Lower leg skin (tissue), 4 donors: ENCODE measurements around the gene NAA10. TPM values are rescaled to one million over a fixed set of nuclear protein-coding genes. Genes with fewer than 3 reads are reported as not detected.

Experiments
- DNase-seq, 2 donors: peaks; one replicate each; pipeline ENCODE4 v3.0.0-alpha.2; 2019; ENCODE audit warnings: low spot score in 2 of 2
- H3K4me3 ChIP-seq: fragments of 200-600 bp; sonication (generic); 2 replicates; pipeline ENCODE4 v1.5.1; 2017; ENCODE audit warnings: mild to moderate bottlenecking, low read depth; ENCODE audit not compliant: poor library complexity, severe bottlenecking
- POLR2A ChIP-seq, 2 donors: fragments of 450-650 bp; IDR thresholded peaks; one replicate each; pipeline ENCODE4 v1.6.1; 2016 to 2017; ENCODE audit warnings: antibody characterized with exemption in 2 of 2, mild to moderate bottlenecking in 1 of 2, moderate library complexity in 1 of 2
- WGBS, 2 donors: methylation state at CpG; one replicate each; pipeline ENCODE4 v1.1.5; 2018; 5-methylcytosine and 5-hydroxymethylcytosine counted together
- intact Hi-C: fragments of 100-400 bp; cut with DNase I; formaldehyde crosslinking; loops from one replicate; pipeline ENCODE4 v1.15.0; 2023; ENCODE audit warnings: low total_unique reads
- total RNA-seq, 4 donors: library from RNA; depleted of rRNA; stranded (reverse); fragments of >200 nt; gene quantifications; one replicate each; pipeline ENCODE4 v1.1.0, GENCODE V29; 2016
- TF ChIP-seq, protein P1 (sequence below), 3 donors: fragments of 450-650 bp; IDR thresholded peaks; one replicate each; pipeline ENCODE4 v1.5.1; 2016; ENCODE audit warnings: antibody characterized with exemption in 3 of 3, mild to moderate bottlenecking in 3 of 3, moderate library complexity in 2 of 3

Gene NAA10
- total RNA-seq, 4 donors from 2014 or later, result 32.6 to 70.9 (median 51.1) TPM

DNA sequence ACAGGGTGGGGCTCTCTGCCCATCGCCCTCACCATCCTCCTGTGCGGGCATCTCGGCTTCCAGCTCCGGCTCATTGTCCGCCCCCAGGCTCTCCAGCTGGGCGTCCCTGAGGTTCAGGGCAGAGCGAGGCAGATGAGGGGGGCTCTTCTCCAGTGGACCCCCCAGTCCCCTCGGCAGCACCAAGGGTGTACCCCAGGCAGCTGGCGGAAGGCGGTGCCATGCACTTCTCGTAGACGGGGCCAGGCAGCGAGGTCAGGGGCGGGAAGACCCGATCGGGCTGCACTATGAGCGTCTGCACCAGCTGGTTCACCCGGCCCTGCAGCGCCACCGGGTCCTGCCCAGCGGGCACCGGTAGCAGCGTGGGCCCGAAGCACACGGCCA lies 24.9 kb downstream of the NAA10 start:
- no peak overlapping the region for H3K4me3 ChIP-seq
- TF ChIP-seq, protein P1, sequence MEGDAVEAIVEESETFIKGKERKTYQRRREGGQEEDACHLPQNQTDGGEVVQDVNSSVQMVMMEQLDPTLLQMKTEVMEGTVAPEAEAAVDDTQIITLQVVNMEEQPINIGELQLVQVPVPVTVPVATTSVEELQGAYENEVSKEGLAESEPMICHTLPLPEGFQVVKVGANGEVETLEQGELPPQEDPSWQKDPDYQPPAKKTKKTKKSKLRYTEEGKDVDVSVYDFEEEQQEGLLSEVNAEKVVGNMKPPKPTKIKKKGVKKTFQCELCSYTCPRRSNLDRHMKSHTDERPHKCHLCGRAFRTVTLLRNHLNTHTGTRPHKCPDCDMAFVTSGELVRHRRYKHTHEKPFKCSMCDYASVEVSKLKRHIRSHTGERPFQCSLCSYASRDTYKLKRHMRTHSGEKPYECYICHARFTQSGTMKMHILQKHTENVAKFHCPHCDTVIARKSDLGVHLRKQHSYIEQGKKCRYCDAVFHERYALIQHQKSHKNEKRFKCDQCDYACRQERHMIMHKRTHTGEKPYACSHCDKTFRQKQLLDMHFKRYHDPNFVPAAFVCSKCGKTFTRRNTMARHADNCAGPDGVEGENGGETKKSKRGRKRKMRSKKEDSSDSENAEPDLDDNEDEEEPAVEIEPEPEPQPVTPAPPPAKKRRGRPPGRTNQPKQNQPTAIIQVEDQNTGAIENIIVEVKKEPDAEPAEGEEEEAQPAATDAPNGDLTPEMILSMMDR (IDR thresholded peaks at IDR 0.05), result no peak
- TF ChIP-seq POLR2A (IDR thresholded peaks at IDR 0.05), result no peak
- intact Hi-C loops, result no loop called here
- DNase-seq, result no peak
- 92 to 94% methylated on average over 6 to 25 of the region's 25 CpGs for WGBS, 2 donors

DNA sequence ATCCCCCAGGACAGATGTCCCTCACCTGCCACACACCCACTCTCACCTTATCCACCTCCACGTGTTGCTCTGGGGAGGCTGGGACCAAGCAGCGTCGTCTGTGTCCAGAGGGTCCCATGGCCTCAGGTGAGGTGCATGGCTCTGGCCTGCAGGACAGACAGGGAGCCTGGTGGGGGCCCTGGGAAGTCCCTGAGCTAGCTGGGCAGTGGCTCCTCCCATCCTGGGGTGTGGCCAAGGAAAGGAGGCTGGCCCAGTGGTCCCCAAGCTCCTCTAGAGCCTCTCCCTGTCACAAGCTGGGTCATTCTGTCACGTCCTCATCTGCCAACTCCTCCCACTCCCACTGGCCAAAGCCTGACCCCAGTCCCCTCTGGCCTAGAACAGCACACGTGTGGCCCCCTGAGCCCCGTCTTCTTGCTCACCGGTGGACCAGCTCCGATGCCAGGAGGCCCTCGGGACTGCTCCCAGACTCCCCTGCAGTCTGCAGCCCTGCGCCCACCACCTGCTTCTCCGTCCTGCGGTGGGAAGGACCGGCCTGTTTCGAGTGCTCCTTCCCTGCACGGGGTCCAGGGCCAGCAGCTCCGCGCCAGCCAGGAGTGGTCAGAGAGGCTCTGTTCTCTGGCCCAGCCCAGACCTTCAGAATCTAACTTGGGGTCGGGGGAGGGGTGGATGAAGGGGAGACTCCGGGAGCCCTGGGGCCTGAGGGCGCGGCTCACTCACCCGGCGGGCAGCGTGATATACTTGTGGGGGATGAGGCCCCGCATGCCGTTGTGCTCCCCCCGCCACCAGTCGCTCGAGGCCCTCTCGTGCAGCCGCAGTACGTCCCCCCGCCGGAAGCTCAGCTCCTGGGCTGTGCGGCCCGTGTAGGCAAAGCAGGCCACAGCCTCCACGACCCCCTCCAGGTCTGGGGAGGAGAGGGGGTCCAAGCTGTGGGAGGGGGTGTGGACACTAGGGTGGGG lies 25.5 kb downstream of the NAA10 start:
- DNase-seq, result no peak
- intact Hi-C loops, result no loop called here
- TF ChIP-seq, protein P1 (IDR thresholded peaks at IDR 0.05), result no peak
- TF ChIP-seq POLR2A (IDR thresholded peaks at IDR 0.05), result no peak
- 79 to 87% methylated on average over 18 to 36 of the region's 37 CpGs for WGBS, 2 donors
- no peak overlapping the region for H3K4me3 ChIP-seq

DNA sequence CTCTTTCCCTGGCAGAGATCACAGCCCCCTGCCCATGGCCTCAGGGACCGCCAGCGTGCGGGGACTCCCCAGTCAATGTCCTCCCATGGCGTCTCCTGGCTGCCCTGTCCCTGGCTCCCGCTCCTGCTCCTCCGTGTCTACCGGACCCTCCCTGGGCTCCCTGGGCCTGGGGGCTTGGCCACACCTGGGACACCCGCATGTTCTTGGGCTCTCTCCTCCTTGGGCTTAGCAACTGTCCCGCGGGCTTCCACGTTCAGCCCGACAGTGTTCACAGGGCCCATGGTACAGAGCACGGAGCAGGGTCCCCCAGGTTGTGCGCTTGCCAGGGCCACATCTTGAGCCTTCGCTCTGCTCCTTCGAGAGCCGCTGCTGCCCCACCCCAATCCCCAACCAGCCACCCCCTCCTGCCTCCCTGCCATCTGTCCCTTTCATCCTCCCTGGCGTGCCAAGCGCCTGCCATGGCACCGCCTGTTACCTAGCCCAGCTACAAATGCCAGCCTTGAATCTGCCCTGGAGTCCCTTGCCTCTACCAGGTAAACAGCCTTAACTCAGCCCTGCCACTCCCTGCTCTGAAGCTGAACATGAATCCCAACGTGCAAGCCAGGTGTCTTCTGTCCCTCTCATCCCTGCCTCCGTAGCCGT lies 26.5 kb downstream of the NAA10 start:
- no peak for TF ChIP-seq POLR2A (IDR thresholded peaks at IDR 0.05)
- TF ChIP-seq, protein P1 (IDR thresholded peaks at IDR 0.05), result no peak
- no peak overlapping the region for H3K4me3 ChIP-seq
- intact Hi-C loops, result no loop called here
- DNase-seq, result no peak
- 80 to 89% methylated on average over 12 to 23 of the region's 23 CpGs for WGBS, 2 donors

DNA sequence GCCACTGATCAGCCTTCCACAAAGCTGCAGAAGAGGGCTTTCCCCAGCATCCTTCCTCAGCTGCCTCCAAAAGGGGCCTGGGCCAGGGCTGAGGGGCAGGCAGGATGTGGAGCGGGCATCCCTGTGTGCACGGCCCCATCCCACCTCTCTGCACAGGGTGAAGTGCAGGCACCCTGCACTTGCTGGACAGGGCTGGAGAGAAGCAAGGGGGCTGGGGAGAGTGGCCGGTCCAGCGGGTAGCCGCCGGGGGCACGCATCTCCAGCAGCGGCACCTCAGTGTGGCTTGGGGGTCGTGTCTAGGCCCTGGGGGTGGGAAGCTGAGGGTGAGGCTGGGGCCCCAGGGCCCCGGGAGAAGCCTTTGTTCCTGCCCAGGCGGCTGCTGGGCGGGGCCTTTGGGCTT lies 27.4 kb downstream of the NAA10 start:
- WGBS, 2 donors, result 70 to 90% methylated on average over 2 to 8 of the region's 12 CpGs
- no peak for DNase-seq
- H3K4me3 ChIP-seq, result no peak overlapping the region
- intact Hi-C loops, result no loop called here
- TF ChIP-seq, protein P1 (IDR thresholded peaks at IDR 0.05), result no peak
- no peak for TF ChIP-seq POLR2A (IDR thresholded peaks at IDR 0.05)

DNA sequence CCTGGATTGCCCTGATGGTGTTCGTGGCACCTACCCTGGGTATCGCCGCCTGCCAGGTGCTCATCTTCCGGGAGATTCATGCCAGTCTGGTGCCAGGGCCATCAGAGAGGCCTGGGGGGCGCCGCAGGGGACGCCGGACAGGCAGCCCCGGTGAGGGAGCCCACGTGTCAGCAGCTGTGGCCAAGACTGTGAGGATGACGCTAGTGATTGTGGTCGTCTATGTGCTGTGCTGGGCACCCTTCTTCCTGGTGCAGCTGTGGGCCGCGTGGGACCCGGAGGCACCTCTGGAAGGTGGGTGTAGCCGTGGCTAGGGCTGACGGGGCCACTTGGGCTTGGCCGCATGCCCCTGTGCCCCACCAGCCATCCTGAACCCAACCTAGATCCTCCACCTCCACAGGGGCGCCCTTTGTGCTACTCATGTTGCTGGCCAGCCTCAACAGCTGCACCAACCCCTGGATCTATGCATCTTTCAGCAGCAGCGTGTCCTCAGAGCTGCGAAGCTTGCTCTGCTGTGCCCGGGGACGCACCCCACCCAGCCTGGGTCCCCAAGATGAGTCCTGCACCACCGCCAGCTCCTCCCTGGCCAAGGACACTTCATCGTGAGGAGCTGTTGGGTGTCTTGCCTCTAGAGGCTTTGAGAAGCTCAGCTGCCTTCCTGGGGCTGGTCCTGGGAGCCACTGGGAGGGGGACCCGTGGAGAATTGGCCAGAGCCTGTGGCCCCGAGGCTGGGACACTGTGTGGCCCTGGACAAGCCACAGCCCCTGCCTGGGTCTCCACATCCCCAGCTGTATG lies 28.5 kb downstream of the NAA10 start:
- TF ChIP-seq POLR2A (IDR thresholded peaks at IDR 0.05), result no peak
- TF ChIP-seq, protein P1 (IDR thresholded peaks at IDR 0.05), result no peak
- intact Hi-C loops, result no loop called here
- WGBS, 2 donors, result 69 to 100% methylated on average over 1 to 19 of the region's 27 CpGs
- no peak overlapping the region for H3K4me3 ChIP-seq
- no peak for DNase-seq
